Measurements from ENCODE around the gene VTI1A. TPM values are rescaled to one million over a fixed set of nuclear protein-coding genes. Genes with fewer than 3 reads are reported as not detected.

Gene VTI1A
- polyA plus RNA-seq, 1 of the 3 experiments (the other 2 are of a cell fraction) = 8.3 TPM

DNA sequence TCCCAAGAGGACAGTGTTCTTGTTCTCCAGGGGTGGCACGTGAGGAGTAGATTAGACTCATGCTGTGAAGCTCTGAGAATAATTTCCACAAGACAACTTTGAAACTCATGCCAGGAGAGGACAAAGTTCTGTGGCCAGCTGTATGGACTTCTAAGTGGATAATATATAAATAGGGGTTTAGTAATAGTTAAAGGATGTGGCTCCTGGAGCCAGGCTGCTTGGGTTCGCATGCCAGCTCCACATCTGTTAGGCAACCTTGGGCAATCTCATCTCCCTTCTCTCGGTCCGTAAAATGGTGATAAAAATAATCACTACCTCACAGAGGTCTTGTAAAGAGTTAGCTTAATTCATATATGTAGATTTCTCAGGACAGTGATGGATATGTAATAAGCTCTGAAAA, 37.3 kb upstream of the VTI1A start (continued):
- TF ChIP-seq ZBTB33 (IDR thresholded peaks at IDR 0.05; ENCODE audit: borderline replicate concordance, low read depth) = no peak

DNA sequence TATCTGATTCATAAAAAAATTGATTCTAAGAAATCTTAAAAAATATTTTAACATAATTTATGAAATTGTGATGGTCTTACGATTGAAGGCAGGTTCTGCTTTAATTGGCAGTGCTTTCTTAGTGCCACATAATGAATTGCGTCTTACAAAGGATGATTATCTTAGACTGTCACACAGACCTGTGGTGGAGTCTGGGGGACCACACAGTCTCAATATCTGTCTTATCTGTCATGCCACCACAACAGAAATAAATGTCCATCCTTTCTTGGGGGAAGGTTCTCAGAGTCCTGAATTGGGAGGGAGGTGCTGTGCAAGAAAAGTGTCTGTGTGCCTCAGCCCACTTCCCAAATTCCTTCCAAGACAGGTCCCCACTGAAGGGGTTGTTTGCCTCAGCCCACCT, 34.3 kb upstream of the VTI1A start:
- no peaks in the 10 kb centered on the region for H3K9me3 ChIP-seq
- POLR2A ChIA-PET = no interaction called here
- no peaks in the 10 kb centered on the region for H3K36me3 ChIP-seq (replicated peaks in 1 of 2; ENCODE audit: control insufficient read depth in 1 of 2, insufficient read depth in 2 of 2, low read length in 1 of 2)
- 63% methylated on average over 2 of the region's 2 CpGs for WGBS (ENCODE audit: low lambda C conversion rate)
- H3K27ac ChIP-seq (ENCODE audit: low read depth in 2 of 2, low read length in 1 of 2) = no peak overlapping the region
- CTCF ChIA-PET = no interaction called here
- H3K9me2 ChIP-seq = no peaks in the 10 kb centered on the region
- no peak for DNase-seq
- no peaks in the 10 kb centered on the region for H3K79me2 ChIP-seq (ENCODE audit: insufficient read depth)
- no peak overlapping the region for H3K4me3 ChIP-seq (ENCODE audit: low read depth in 2 of 2, low read length in 1 of 2)
- no peak overlapping the region for H3K4me2 ChIP-seq
- no peaks in the 10 kb centered on the region for H4K20me1 ChIP-seq (ENCODE audit: insufficient read depth)
- no peak for TF ChIP-seq FOSL2 (IDR thresholded peaks at IDR 0.05; ENCODE audit: borderline replicate concordance, low read depth)
- TF ChIP-seq POLR2AphosphoS5 (IDR thresholded peaks at IDR 0.05; ENCODE audit: low read depth, low read length) = no peak
- TF ChIP-seq RAD21 (IDR thresholded peaks at IDR 0.05; ENCODE audit: low read length) = no peak
- no peak for TF ChIP-seq FOXM1 (IDR thresholded peaks at IDR 0.05; ENCODE audit: low read depth)
- TF ChIP-seq RFX5 (IDR thresholded peaks at IDR 0.05; ENCODE audit: low read length) = no peak
- TF ChIP-seq, protein P1, sequence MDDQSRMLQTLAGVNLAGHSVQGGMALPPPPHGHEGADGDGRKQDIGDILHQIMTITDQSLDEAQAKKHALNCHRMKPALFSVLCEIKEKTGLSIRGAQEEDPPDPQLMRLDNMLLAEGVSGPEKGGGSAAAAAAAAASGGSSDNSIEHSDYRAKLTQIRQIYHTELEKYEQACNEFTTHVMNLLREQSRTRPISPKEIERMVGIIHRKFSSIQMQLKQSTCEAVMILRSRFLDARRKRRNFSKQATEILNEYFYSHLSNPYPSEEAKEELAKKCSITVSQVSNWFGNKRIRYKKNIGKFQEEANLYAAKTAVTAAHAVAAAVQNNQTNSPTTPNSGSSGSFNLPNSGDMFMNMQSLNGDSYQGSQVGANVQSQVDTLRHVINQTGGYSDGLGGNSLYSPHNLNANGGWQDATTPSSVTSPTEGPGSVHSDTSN (IDR thresholded peaks at IDR 0.05) = no peak
- no peak for TF ChIP-seq EZH2phosphoT487 (IDR thresholded peaks at IDR 0.05; ENCODE audit: borderline replicate concordance, low read depth)
- no peak for TF ChIP-seq NRF1 (IDR thresholded peaks at IDR 0.05; ENCODE audit: low read depth, low read length)
- no peak for TF ChIP-seq ELF1 (IDR thresholded peaks at IDR 0.05)
- no peak for TF ChIP-seq FOXJ3 (CRISPR knock-in tag; IDR thresholded peaks at IDR 0.05)
- no peak for TF ChIP-seq YY1 (IDR thresholded peaks at IDR 0.05; ENCODE audit: low read depth)
- TF ChIP-seq, protein P2, sequence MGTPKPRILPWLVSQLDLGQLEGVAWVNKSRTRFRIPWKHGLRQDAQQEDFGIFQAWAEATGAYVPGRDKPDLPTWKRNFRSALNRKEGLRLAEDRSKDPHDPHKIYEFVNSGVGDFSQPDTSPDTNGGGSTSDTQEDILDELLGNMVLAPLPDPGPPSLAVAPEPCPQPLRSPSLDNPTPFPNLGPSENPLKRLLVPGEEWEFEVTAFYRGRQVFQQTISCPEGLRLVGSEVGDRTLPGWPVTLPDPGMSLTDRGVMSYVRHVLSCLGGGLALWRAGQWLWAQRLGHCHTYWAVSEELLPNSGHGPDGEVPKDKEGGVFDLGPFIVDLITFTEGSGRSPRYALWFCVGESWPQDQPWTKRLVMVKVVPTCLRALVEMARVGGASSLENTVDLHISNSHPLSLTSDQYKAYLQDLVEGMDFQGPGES (IDR thresholded peaks at IDR 0.05; ENCODE audit: low read depth, low read length) = no peak
- no peak for TF ChIP-seq JUND (IDR thresholded peaks at IDR 0.05)
- no peak for TF ChIP-seq CTCF (IDR thresholded peaks at IDR 0.05)
- no peak for TF ChIP-seq TAF1 (IDR thresholded peaks at IDR 0.05; ENCODE audit: borderline replicate concordance, low read depth, low read length)
- TF ChIP-seq EP300 (IDR thresholded peaks at IDR 0.05; ENCODE audit: borderline replicate concordance in 1 of 2, low read depth in 1 of 2, low read length in 1 of 2) = no peak
- no peak for TF ChIP-seq MAX (IDR thresholded peaks at IDR 0.05; ENCODE audit: low read depth)
- TF ChIP-seq, protein P3, sequence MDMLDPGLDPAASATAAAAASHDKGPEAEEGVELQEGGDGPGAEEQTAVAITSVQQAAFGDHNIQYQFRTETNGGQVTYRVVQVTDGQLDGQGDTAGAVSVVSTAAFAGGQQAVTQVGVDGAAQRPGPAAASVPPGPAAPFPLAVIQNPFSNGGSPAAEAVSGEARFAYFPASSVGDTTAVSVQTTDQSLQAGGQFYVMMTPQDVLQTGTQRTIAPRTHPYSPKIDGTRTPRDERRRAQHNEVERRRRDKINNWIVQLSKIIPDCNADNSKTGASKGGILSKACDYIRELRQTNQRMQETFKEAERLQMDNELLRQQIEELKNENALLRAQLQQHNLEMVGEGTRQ (IDR thresholded peaks at IDR 0.05; ENCODE audit: borderline replicate concordance, low read depth, low read length) = no peak
- no peak for TF ChIP-seq ZBTB33 (IDR thresholded peaks at IDR 0.05; ENCODE audit: borderline replicate concordance, low read depth)
- H3K27me3 ChIP-seq (ENCODE audit: insufficient read depth) = peaks cover 6% of the 10 kb centered on the region; the same call in 1 of the 2 replicates
- H3F3A ChIP-seq (replicated peaks; ENCODE audit: insufficient read depth) = no peaks in the 10 kb centered on the region
- no peak overlapping the region for H3K9ac ChIP-seq
- no peak overlapping the region for H2AFZ ChIP-seq (ENCODE audit: low read depth)
- H3K4me1 ChIP-seq (ENCODE audit: control insufficient read depth in 1 of 2, insufficient read depth in 2 of 2, low read depth in 1 of 2, low read length in 1 of 2) = no peaks in the 10 kb centered on the region
